HepG2 (cell line): Measurements from ENCODE around the gene VPS37B. TPM values are rescaled to one million over a fixed set of nuclear protein-coding genes. Genes with fewer than 3 reads are reported as not detected.

ENCODE experiments used
- ARID3A ChIP-seq: IDR thresholded peaks from 2 replicates; pipeline ENCODE4 v1.6.1; 2012; ENCODE audit warnings: low read depth, low read length, improper control_type of control experiment
- ARNTL ChIP-seq: sonication (generic); formaldehyde crosslinking; IDR thresholded peaks from 2 replicates; pipeline ENCODE4 v1.4.0; 2020; ENCODE audit warnings: mild to moderate bottlenecking, missing genetic modification reagents
- DDIT3 ChIP-seq: sonication (generic); formaldehyde crosslinking; IDR thresholded peaks from 2 replicates; pipeline ENCODE4 v1.4.0; 2020; ENCODE audit warnings: mild to moderate bottlenecking, missing genetic modification reagents
- EZH2 ChIP-seq: conservative IDR thresholded peaks from 2 replicates; pipeline ENCODE4 v1.6.1; 2012; ENCODE audit warnings: mild to moderate bottlenecking, low read depth, low read length, moderate library complexity
- HDAC6 ChIP-seq: fragments of 200-600 bp; sonication (generic); IDR thresholded peaks from 2 replicates; pipeline ENCODE4 v1.7.0; 2017; ENCODE audit warnings: mild to moderate bottlenecking, antibody characterized with exemption, low read length, low read depth
- KDM3A ChIP-seq: IDR thresholded peaks from 2 replicates; pipeline ENCODE4 v1.6.1; 2018; ENCODE audit warnings: low read depth, missing compliant biosample characterization
- KLF9 ChIP-seq: IDR thresholded peaks from 2 replicates; pipeline ENCODE4 v1.6.1; 2016; ENCODE audit warnings: low read depth
- MED8 ChIP-seq: sonication (generic); formaldehyde crosslinking; IDR thresholded peaks from 2 replicates; pipeline ENCODE4 v1.8.1; 2023; ENCODE audit warnings: mild to moderate bottlenecking, missing genetic modification reagents; ENCODE audit not compliant: insufficient replicate concordance
- STAG1 ChIP-seq: sonication (generic); formaldehyde crosslinking; IDR thresholded peaks from 2 replicates; pipeline ENCODE4 v1.4.0; 2020; ENCODE audit warnings: missing genetic modification reagents
- TARDBP ChIP-seq: sonication (generic); formaldehyde crosslinking; IDR thresholded peaks from 2 replicates; pipeline ENCODE4 v1.8.0; 2022; ENCODE audit warnings: mild to moderate bottlenecking, missing genetic modification reagents
- ZBTB1 ChIP-seq: sonication (generic); formaldehyde crosslinking; IDR thresholded peaks from 2 replicates; pipeline ENCODE4 v1.4.0; 2020; ENCODE audit warnings: missing genetic modification reagents, borderline replicate concordance
- ZBTB20 ChIP-seq: sonication (generic); formaldehyde crosslinking; IDR thresholded peaks from 2 replicates; pipeline ENCODE4 v1.8.1; 2023; ENCODE audit warnings: missing genetic modification reagents, low read depth, mild to moderate bottlenecking, borderline replicate concordance
- ZNF124 ChIP-seq: sonication (generic); formaldehyde crosslinking; IDR thresholded peaks from 2 replicates; pipeline ENCODE4 v1.4.0; 2020; ENCODE audit warnings: missing genetic modification reagents
- ZNF24 ChIP-seq: fragments of 450-650 bp; IDR thresholded peaks from 2 replicates; pipeline ENCODE4 v1.6.1; 2017; ENCODE audit warnings: antibody characterized with exemption, mild to moderate bottlenecking
- ZNF318 ChIP-seq: sonication (generic); formaldehyde crosslinking; IDR thresholded peaks from 2 replicates; pipeline ENCODE4 v1.4.0; 2020; ENCODE audit warnings: mild to moderate bottlenecking, missing genetic modification reagents
- ZNF777 ChIP-seq: sonication (generic); formaldehyde crosslinking; IDR thresholded peaks from 2 replicates; pipeline ENCODE4 v1.4.0; 2020; ENCODE audit warnings: missing genetic modification reagents
- ZNF800 ChIP-seq: sonication (generic); formaldehyde crosslinking; IDR thresholded peaks from 2 replicates; pipeline ENCODE4 v1.4.0; 2020; ENCODE audit warnings: missing genetic modification reagents
- polyA plus RNA-seq, 8 experiments: library from polyadenylated mRNA; depleted of rRNA in 3 of 8; stranded (reverse) in 7 of 8; unstranded in 1 of 8; fragments of >200 nt; fragmentation: Illumina TruSeq in 4 of 8; extraction: Trizol in 4 of 8; gene quantifications; 2 replicates each; pipeline versions ENCODE4 v1.2.1 to v1.2.3, GENCODE V29; 2011 to 2016; ENCODE audit warnings: low read depth in 4 of 8, missing spikeins in 1 of 8, mixed read lengths in 1 of 8; ENCODE audit not compliant: insufficient read depth in 1 of 8
- total RNA-seq, 5 experiments: library from RNA; depleted of rRNA; stranded (reverse); fragments of >200 nt; fragmentation: Illumina TruSeq; extraction: Trizol; gene quantifications; 2 replicates each; pipeline ENCODE4 v1.2.3, GENCODE V29; 2016; ENCODE audit warnings: low read depth in 1 of 5

Gene VPS37B
- total and polyA plus RNA-seq, 2 of the 13 experiments (the other 11 are each of a cell fraction or from before 2014, with no cell fraction given), result 4.6 to 5.3 TPM

GRCh38 chr12:122865268-122866231 is 30.4 kb downstream of the VPS37B start (continued):
- TF ChIP-seq ZNF800 (CRISPR knock-in tag) (no peak), HDAC6 (no peak), MED8 (CRISPR knock-in tag) (no peak), KDM3A (CRISPR knock-in tag) (no peak), ARNTL (no peak; the same call in 1 of the 2 replicates), KLF9 (CRISPR knock-in tag) (no peak), ZNF124 (no peak), DDIT3 (CRISPR knock-in tag) (no peak), ARID3A (no peak), TARDBP (CRISPR knock-in tag) (0 out of 2 replicates have a peak, but pooled peaks have one; percentile 35), ZNF24 (no peak), EZH2 (no peak), ZBTB20 (CRISPR knock-in tag) (no peak), ZBTB1 (CRISPR knock-in tag) (no peak), ZNF318 (CRISPR knock-in tag) (no peak), STAG1 (peak; percentile 59), ZNF777 (CRISPR knock-in tag) (no peak)
